GM23338 (cell line): ENCODE measurements around the gene AREL1. TPM values are rescaled to one million over a fixed set of nuclear protein-coding genes. Genes with fewer than 3 reads are reported as not detected.

Experiments used
- ATAC-seq: fragments of 200-7000 bp; cut with Tn5 transposase; 3 replicates; pipeline ENCODE4 v1.9.1; 2020
- DNase-seq: peaks from one replicate; pipeline ENCODE4 v3.0.0-alpha.2; 2015; ENCODE audit warnings: low spot score
- H2AFZ ChIP-seq: fragments of 200-600 bp; sonication (generic); 2 replicates; pipeline ENCODE4 v1.8.0; 2016; ENCODE audit warnings: antibody characterized with exemption, mild to moderate bottlenecking, moderate library complexity
- H3F3A ChIP-seq: fragments of 200-600 bp; sonication (generic); replicated peaks from 2 replicates; pipeline ENCODE4 v1.8.0; 2017; ENCODE audit warnings: antibody characterized with exemption, mixed run types, low read depth
- H3K27ac ChIP-seq: fragments of 200-600 bp; sonication (generic); 2 replicates; pipeline ENCODE4 v1.6.1; 2016; ENCODE audit warnings: low read depth
- H3K27me3 ChIP-seq: fragments of 200-600 bp; sonication (generic); 2 replicates; pipeline ENCODE4 v1.8.0; 2016; ENCODE audit warnings: mild to moderate bottlenecking, mixed run types, moderate library complexity; ENCODE audit not compliant: insufficient read depth
- H3K36me3 ChIP-seq: fragments of 200-600 bp; sonication (generic); 2 replicates; pipeline ENCODE4 v1.8.0; 2016; ENCODE audit warnings: mild to moderate bottlenecking; ENCODE audit not compliant: insufficient read depth
- H3K4me1 ChIP-seq: fragments of 200-600 bp; sonication (generic); 2 replicates; pipeline ENCODE4 v1.8.0; 2016; ENCODE audit warnings: mild to moderate bottlenecking, moderate library complexity; ENCODE audit not compliant: insufficient read depth
- H3K4me2 ChIP-seq: fragments of 200-600 bp; sonication (generic); 2 replicates; pipeline ENCODE4 v1.7.1; 2017; ENCODE audit warnings: mixed run types
- H3K4me3 ChIP-seq: fragments of 200-600 bp; sonication (generic); 2 replicates; pipeline ENCODE4 v1.6.1; 2016; ENCODE audit warnings: mixed run types
- H3K79me2 ChIP-seq: fragments of 200-600 bp; sonication (generic); replicated peaks from 2 replicates; pipeline ENCODE4 v1.8.0; 2017; ENCODE audit warnings: mild to moderate bottlenecking; ENCODE audit not compliant: insufficient read depth
- H3K9me2 ChIP-seq: fragments of 200-600 bp; sonication (generic); 2 replicates; pipeline ENCODE4 v1.8.0; 2017; ENCODE audit not compliant: insufficient read depth
- H4K20me1 ChIP-seq: fragments of 200-600 bp; sonication (generic); replicated peaks from 2 replicates; pipeline ENCODE4 v1.8.0; 2017; ENCODE audit warnings: mild to moderate bottlenecking; ENCODE audit not compliant: insufficient read depth
- H3K27ac Mint-ChIP-seq: 2 replicates; pipeline ENCODE4 v1.8.0; 2020; ENCODE audit warnings: inconsistent platforms, mild to moderate bottlenecking, moderate library complexity, mixed read lengths
- H3K27me3 Mint-ChIP-seq: 3 replicates; pipeline ENCODE4 v1.8.0; 2022; ENCODE audit warnings: low read depth, mild to moderate bottlenecking, moderate library complexity, mixed read lengths, inconsistent platforms; ENCODE audit not compliant: insufficient read depth, poor library complexity
- H3K36me3 Mint-ChIP-seq: 3 replicates; pipeline ENCODE4 v1.8.0; 2021; ENCODE audit warnings: low read depth, mild to moderate bottlenecking, inconsistent platforms, moderate library complexity, mixed read lengths
- H3K4me1 Mint-ChIP-seq: 3 replicates; pipeline ENCODE4 v1.8.0; 2020; ENCODE audit warnings: mild to moderate bottlenecking, inconsistent platforms, mixed read lengths
- H3K4me3 Mint-ChIP-seq: 3 replicates; pipeline ENCODE4 v1.8.0; 2021; ENCODE audit warnings: moderate library complexity, mild to moderate bottlenecking, inconsistent platforms, mixed read lengths
- H3K9me3 Mint-ChIP-seq: 3 replicates; pipeline ENCODE4 v1.8.0; 2020; ENCODE audit warnings: moderate library complexity, mild to moderate bottlenecking, inconsistent platforms, mixed read lengths
- CREB1 ChIP-seq: fragments of 250-450 bp; sonication (Bioruptor Pico); IDR thresholded peaks from 2 replicates; pipeline ENCODE4 v1.5.0; 2020; ENCODE audit warnings: low read depth, mild to moderate bottlenecking, moderate library complexity
- CTCF ChIP-seq, 2 experiments: fragments of 200-600 bp in 1 of 2; sonication (generic) in 1 of 2; conservative IDR thresholded peaks; 2 replicates each; pipeline versions ENCODE4 v1.5.1 to v1.6.1; 2016 to 2017; ENCODE audit warnings: antibody characterized with exemption in 2 of 2, low read depth in 2 of 2, mild to moderate bottlenecking in 2 of 2, moderate library complexity in 1 of 2
- ETS1 ChIP-seq: IDR thresholded peaks from 2 replicates; pipeline ENCODE4 v1.6.1; 2016; ENCODE audit warnings: antibody characterized with exemption
- EZH2 ChIP-seq: fragments of 200-600 bp; sonication (generic); IDR thresholded peaks from one replicate; pipeline ENCODE4 v1.8.0; 2017; ENCODE audit warnings: antibody characterized with exemption, mild to moderate bottlenecking, low read depth; ENCODE audit not compliant: unreplicated experiment
- EZH2phosphoT487 ChIP-seq: fragments of 200-600 bp; sonication (generic); IDR thresholded peaks from one replicate; pipeline ENCODE4 v1.8.1; 2018; ENCODE audit warnings: antibody characterized with exemption; ENCODE audit not compliant: unreplicated experiment
- JUNB ChIP-seq: IDR thresholded peaks from one replicate; pipeline ENCODE4 v1.6.1; 2016; ENCODE audit warnings: antibody characterized with exemption; ENCODE audit not compliant: unreplicated experiment
- NANOG ChIP-seq: IDR thresholded peaks from 2 replicates; pipeline ENCODE4 v1.6.1; 2016; ENCODE audit warnings: antibody characterized with exemption, borderline replicate concordance
- POLR2AphosphoS5 ChIP-seq: IDR thresholded peaks from 2 replicates; pipeline ENCODE4 v1.6.1; 2016; ENCODE audit warnings: antibody characterized with exemption, low read depth
- REST ChIP-seq: IDR thresholded peaks from one replicate; pipeline ENCODE4 v1.6.1; 2018; ENCODE audit warnings: antibody characterized with exemption; ENCODE audit not compliant: unreplicated experiment
- STAT1 ChIP-seq: IDR thresholded peaks from one replicate; pipeline ENCODE4 v1.6.1; 2016; ENCODE audit warnings: antibody characterized with exemption; ENCODE audit not compliant: unreplicated experiment
- ZNF114 ChIP-seq: fragments of 250-450 bp; sonication (Bioruptor Pico); IDR thresholded peaks from 2 replicates; pipeline ENCODE4 v1.5.0; 2020; ENCODE audit warnings: mild to moderate bottlenecking, moderate library complexity
- ZNF331 ChIP-seq: fragments of 250-450 bp; sonication (Bioruptor Pico); IDR thresholded peaks from 2 replicates; pipeline ENCODE4 v1.5.0; 2020; ENCODE audit warnings: low read depth, mild to moderate bottlenecking, moderate library complexity
- ZNF462 ChIP-seq: fragments of 250-450 bp; sonication (Bioruptor Pico); IDR thresholded peaks from 2 replicates; pipeline ENCODE4 v1.5.0; 2020; ENCODE audit warnings: mild to moderate bottlenecking, moderate library complexity
- polyA plus RNA-seq: library from polyadenylated mRNA; unstranded; fragments of >200 nt; fragmentation: Nextera tagmentation; extraction: Ambion mirVana; gene quantifications from 2 replicates; pipeline ENCODE4 v1.2.1, GENCODE V29; 2016
- total RNA-seq: library from RNA; depleted of rRNA; stranded (reverse); fragments of >200 nt; shearing (Covaris generic); gene quantifications from 2 replicates; pipeline ENCODE4 v1.2.3, GENCODE V29; 2014

The AREL1 gene
- total and polyA plus RNA-seq, 2 experiments from 2014 or later, result 7.5 to 23.6 TPM

- Histone ChIP-seq H3K4me1 (no peaks in the 10 kb centered on the region), H3K27ac (no peak overlapping the region), H3K79me2 (no peaks in the 10 kb centered on the region), H2AFZ (no peak overlapping the region), H4K20me1 (no peaks in the 10 kb centered on the region), H3K27me3 (no peaks in the 10 kb centered on the region), H3F3A (no peaks in the 10 kb centered on the region), H3K4me2 (no peak overlapping the region), H3K36me3 (no peaks in the 10 kb centered on the region), H3K4me3 (no peak overlapping the region), H3K9me2 (no peaks in the 10 kb centered on the region)
- no peaks in the 10 kb centered on the region for H3K9me3 Mint-ChIP-seq
- H3K27me3 Mint-ChIP-seq, result no peaks in the 10 kb centered on the region
- ATAC-seq (no peak), DNase-seq (no peak)
- no peak overlapping the region for H3K27ac Mint-ChIP-seq
- TF ChIP-seq NANOG, result no peak
- no peak for TF ChIP-seq ETS1
- no peak for TF ChIP-seq CTCF (conservative IDR thresholded peaks at IDR 0.05; ENCODE audit: low read depth in 2 of 2)
- TF ChIP-seq ZNF331 (CRISPR knock-in tag), result no peak
- no peak for TF ChIP-seq CREB1 (CRISPR knock-in tag)
- TF ChIP-seq ZNF462 (CRISPR knock-in tag), result no peak
- no peak for TF ChIP-seq STAT1
- no peak for TF ChIP-seq EZH2
- TF ChIP-seq POLR2AphosphoS5, result no peak
- TF ChIP-seq ZNF114 (CRISPR knock-in tag), result no peak
- no peak for TF ChIP-seq JUNB
- TF ChIP-seq REST, result no peak
- no peak for TF ChIP-seq EZH2phosphoT487
- H3K36me3 Mint-ChIP-seq, result no peaks in the 10 kb centered on the region
- no peak overlapping the region for H3K4me3 Mint-ChIP-seq
- peaks cover 14% of the 10 kb centered on the region for H3K4me1 Mint-ChIP-seq
These were observed 73.9 kb downstream of the AREL1 start for GRCh38 chr14:74638966-74639365.
